GM23248 (cell line): ENCODE results near the gene GPR137B. TPM values are rescaled to one million over a fixed set of nuclear protein-coding genes. Genes with fewer than 3 reads are reported as not detected.

Experiments used
- DNase-seq: peaks from one replicate; pipeline ENCODE4 v3.0.0-alpha.2; 2015
- H2AFZ ChIP-seq: fragments of 200-600 bp; sonication (generic); 2 replicates; pipeline ENCODE4 v1.6.1; 2016; ENCODE audit warnings: antibody characterized with exemption
- H3F3A ChIP-seq: fragments of 200-600 bp; sonication (generic); 2 replicates; pipeline ENCODE4 v1.6.1; 2016; ENCODE audit warnings: mild to moderate bottlenecking, antibody characterized with exemption, mixed run types; ENCODE audit not compliant: insufficient read depth
- H3K27ac ChIP-seq: fragments of 200-600 bp; sonication (generic); 2 replicates; pipeline ENCODE4 v1.5.1; 2016; ENCODE audit warnings: mild to moderate bottlenecking
- H3K27me3 ChIP-seq: fragments of 200-600 bp; sonication (generic); replicated peaks from 2 replicates; pipeline ENCODE4 v1.6.1; 2016; ENCODE audit warnings: mild to moderate bottlenecking; ENCODE audit not compliant: insufficient read depth
- H3K36me3 ChIP-seq: fragments of 200-600 bp; sonication (generic); 2 replicates; pipeline ENCODE4 v1.6.1; 2016; ENCODE audit warnings: low read depth, mild to moderate bottlenecking
- H3K4me1 ChIP-seq: fragments of 200-600 bp; sonication (generic); 2 replicates; pipeline ENCODE4 v1.6.1; 2016; ENCODE audit warnings: mild to moderate bottlenecking; ENCODE audit not compliant: insufficient read depth
- H3K4me2 ChIP-seq: fragments of 200-600 bp; sonication (generic); one replicate; pipeline ENCODE4 v1.6.1; 2016; ENCODE audit warnings: mild to moderate bottlenecking; ENCODE audit not compliant: unreplicated experiment
- H3K4me3 ChIP-seq: fragments of 200-600 bp; sonication (generic); 2 replicates; pipeline ENCODE4 v1.5.1; 2016; ENCODE audit warnings: mild to moderate bottlenecking
- H3K79me2 ChIP-seq: fragments of 200-600 bp; sonication (generic); 2 replicates; pipeline ENCODE4 v1.6.1; 2016; ENCODE audit warnings: mild to moderate bottlenecking; ENCODE audit not compliant: insufficient read depth
- H3K9ac ChIP-seq: fragments of 200-600 bp; sonication (generic); 2 replicates; pipeline ENCODE4 v1.6.1; 2016; ENCODE audit warnings: mild to moderate bottlenecking
- H3K9me2 ChIP-seq: fragments of 200-600 bp; sonication (generic); 2 replicates; pipeline ENCODE4 v1.6.1; 2016; ENCODE audit warnings: mixed run types, mild to moderate bottlenecking, moderate library complexity; ENCODE audit not compliant: insufficient read depth
- H3K9me3 ChIP-seq: fragments of 200-600 bp; sonication (generic); one replicate; pipeline ENCODE4 v1.6.1; 2017; ENCODE audit warnings: low read depth
- H4K20me1 ChIP-seq: fragments of 200-600 bp; sonication (generic); 2 replicates; pipeline ENCODE4 v1.6.0; 2016; ENCODE audit not compliant: insufficient read depth
- EZH2 ChIP-seq: fragments of 200-600 bp; sonication (generic); IDR thresholded peaks from 2 replicates; pipeline ENCODE4 v1.6.1; 2018; ENCODE audit warnings: antibody characterized with exemption, mild to moderate bottlenecking; ENCODE audit not compliant: insufficient read depth, poor library complexity, severe bottlenecking
- EZH2phosphoT487 ChIP-seq: fragments of 200-600 bp; sonication (generic); IDR thresholded peaks from 2 replicates; pipeline ENCODE4 v1.6.1; 2018; ENCODE audit warnings: antibody characterized with exemption, moderate library complexity, mild to moderate bottlenecking, low read depth; ENCODE audit not compliant: insufficient read depth
- WGBS, 2 experiments: methylation state at CpG; one replicate each; pipeline ENCODE4 v1.1.6; 2015 to 2017; ENCODE audit warnings: low lambda C conversion rate in 2 of 2, low coverage in 1 of 2; ENCODE audit errors: missing lambda C conversion rate in 2 of 2; 5-methylcytosine and 5-hydroxymethylcytosine counted together
- in situ Hi-C: fragments of 300-500 bp; cut with MboI; formaldehyde crosslinking; loops from 2 replicates; pipeline ENCODE4 v1.15.0; 2020
- polyA plus RNA-seq: library from polyadenylated mRNA; unstranded; fragments of >200 nt; fragmentation: Nextera tagmentation; extraction: Ambion mirVana; gene quantifications from 2 replicates; pipeline ENCODE4 v1.2.1, GENCODE V29; 2016
- total RNA-seq: library from RNA; depleted of rRNA; stranded (reverse); fragments of >200 nt; shearing (Covaris generic); gene quantifications from 2 replicates; pipeline ENCODE4 v1.2.3, GENCODE V29; 2014

Gene GPR137B
- total and polyA plus RNA-seq, 2 experiments from 2014 or later: 26.0 to 30.6 TPM

- Histone ChIP-seq H3K4me2 (peak overlapping the region; percentile 95), H3K79me2 (peaks cover 43% of the 10 kb centered on the region), H3K9ac (peak overlapping the region; percentile 79), H4K20me1 (no peaks in the 10 kb centered on the region; the same call in 1 of the 2 replicates), H3K9me3 (no peaks in the 10 kb centered on the region), H3K4me1 (peaks cover 10% of the 10 kb centered on the region; the same call in 1 of the 2 replicates), H2AFZ (peak overlapping the region; percentile 97), H3K27me3 (peaks cover 25% of the 10 kb centered on the region), H3K27ac (peak overlapping the region; percentile 35), H3K9me2 (no peaks in the 10 kb centered on the region), H3K4me3 (peak overlapping the region; percentile 91), H3F3A (peaks cover 16% of the 10 kb centered on the region), H3K36me3 (no peaks in the 10 kb centered on the region)
- whole genome bisulfite sequencing, 2 experiments: 10% methylated on average over 39 of the region's 39 CpGs
- TF ChIP-seq EZH2phosphoT487 (no peak), EZH2 (no peak)
- DNase-seq: peak; percentile 93
- in situ Hi-C loops: no loop called here
Measured at GRCh38 chr1:236143104-236143948, 987 bp downstream of the GPR137B start.

- no peak overlapping the region for H3K27ac ChIP-seq
Measured at GRCh38 chr1:236144033-236144432, 1.7 kb downstream of the GPR137B start.

GRCh38 chr1:236144446-236145150, 2.3 kb downstream of the GPR137B start:
- no peaks in the 10 kb centered on the region; the same call in 1 of the 2 replicates for H4K20me1 ChIP-seq
- peaks cover 16% of the 10 kb centered on the region for H3F3A ChIP-seq
- peak overlapping the region; percentile 95 for H3K4me2 ChIP-seq
- peaks cover 13% of the 10 kb centered on the region for H3K27me3 ChIP-seq
- WGBS, 2 experiments: 86 to 87% methylated on average over 12 of the region's 12 CpGs
- H3K27ac ChIP-seq: no peak overlapping the region
- H3K36me3 ChIP-seq: no peaks in the 10 kb centered on the region
- no peaks in the 10 kb centered on the region for H3K9me3 ChIP-seq
- H2AFZ ChIP-seq: no peak overlapping the region
- H3K4me1 ChIP-seq: peaks cover 10% of the 10 kb centered on the region; the same call in 1 of the 2 replicates
- in situ Hi-C loops: no loop called here
- DNase-seq: no peak
- H3K79me2 ChIP-seq: peaks cover 56% of the 10 kb centered on the region
- H3K9me2 ChIP-seq: no peaks in the 10 kb centered on the region
- H3K9ac ChIP-seq: no peak overlapping the region
- peak overlapping the region; percentile 91 for H3K4me3 ChIP-seq
- TF ChIP-seq EZH2 (no peak), EZH2phosphoT487 (no peak)

More at GRCh38 chr1:236144033-236144432, 1.7 kb downstream of the GPR137B start:
- peak overlapping the region; percentile 79 for H3K9ac ChIP-seq
- H2AFZ ChIP-seq: no peak overlapping the region
- peak overlapping the region; percentile 95 for H3K4me2 ChIP-seq
- H3K9me3 ChIP-seq: no peaks in the 10 kb centered on the region
- peaks cover 10% of the 10 kb centered on the region; the same call in 1 of the 2 replicates for H3K4me1 ChIP-seq
- H3K79me2 ChIP-seq: peaks cover 50% of the 10 kb centered on the region
- 89 to 91% methylated on average over 14 of the region's 14 CpGs for WGBS, 2 experiments
- no peaks in the 10 kb centered on the region for H3K36me3 ChIP-seq
- no peak for TF ChIP-seq EZH2
- no peak for TF ChIP-seq EZH2phosphoT487
- peaks cover 18% of the 10 kb centered on the region for H3K27me3 ChIP-seq
- peak overlapping the region; percentile 91 for H3K4me3 ChIP-seq
- DNase-seq: no peak
- H3K9me2 ChIP-seq: no peaks in the 10 kb centered on the region
- H3F3A ChIP-seq: peaks cover 16% of the 10 kb centered on the region
- in situ Hi-C loops: no loop called here
- H4K20me1 ChIP-seq: no peaks in the 10 kb centered on the region; the same call in 1 of the 2 replicates

- Histone ChIP-seq H3F3A (peaks cover 6% of the 10 kb centered on the region), H2AFZ (no peak overlapping the region), H3K9ac (no peak overlapping the region), H3K79me2 (peaks cover 70% of the 10 kb centered on the region), H3K36me3 (no peaks in the 10 kb centered on the region), H3K9me3 (no peaks in the 10 kb centered on the region), H3K4me3 (no peak overlapping the region), H3K4me2 (no peak overlapping the region), H3K4me1 (peaks cover 10% of the 10 kb centered on the region; the same call in 1 of the 2 replicates), H4K20me1 (no peaks in the 10 kb centered on the region; the same call in 1 of the 2 replicates), H3K27me3 (no peaks in the 10 kb centered on the region), H3K9me2 (no peaks in the 10 kb centered on the region), H3K27ac (no peak overlapping the region)
- 59 to 62% methylated on average over 10 of the region's 10 CpGs for WGBS, 2 experiments
- TF ChIP-seq EZH2: no peak
- TF ChIP-seq EZH2phosphoT487: no peak
- no peak for DNase-seq
- in situ Hi-C loops: no loop called here
Measured at GRCh38 chr1:236147068-236147467, 4.7 kb downstream of the GPR137B start.
